Measurements from ENCODE around the gene IRAK1.

The IRAK1 gene

DNA sequence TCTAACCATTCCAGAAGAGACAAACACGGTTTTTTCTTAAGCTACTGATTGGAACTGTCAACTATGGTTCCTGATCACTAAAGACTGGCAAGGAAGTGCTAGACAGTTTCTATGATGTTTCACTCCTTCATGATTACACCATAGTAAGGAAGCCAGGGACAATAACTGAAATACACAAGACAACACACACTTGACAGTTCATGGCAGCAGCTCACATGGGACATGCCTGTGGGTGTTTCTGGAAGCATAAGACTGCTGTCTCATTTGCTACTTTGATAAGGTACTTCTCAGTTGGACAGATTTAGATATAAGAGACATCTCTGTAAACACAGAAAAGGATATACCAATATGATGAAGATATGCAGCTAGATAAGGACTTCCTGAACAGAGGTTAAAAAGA is 8.3 kb upstream of the IRAK1 start:
- Histone ChIP-seq H3K36me3 (replicated peaks) (no peaks in the 10 kb centered on the region), H3K4me3 (ENCODE audit: low read depth, low read length) (no peak overlapping the region), H3K27ac (no peak overlapping the region), H3K27me3 (replicated peaks) (no peaks in the 10 kb centered on the region)
- TF ChIP-seq, protein P1, sequence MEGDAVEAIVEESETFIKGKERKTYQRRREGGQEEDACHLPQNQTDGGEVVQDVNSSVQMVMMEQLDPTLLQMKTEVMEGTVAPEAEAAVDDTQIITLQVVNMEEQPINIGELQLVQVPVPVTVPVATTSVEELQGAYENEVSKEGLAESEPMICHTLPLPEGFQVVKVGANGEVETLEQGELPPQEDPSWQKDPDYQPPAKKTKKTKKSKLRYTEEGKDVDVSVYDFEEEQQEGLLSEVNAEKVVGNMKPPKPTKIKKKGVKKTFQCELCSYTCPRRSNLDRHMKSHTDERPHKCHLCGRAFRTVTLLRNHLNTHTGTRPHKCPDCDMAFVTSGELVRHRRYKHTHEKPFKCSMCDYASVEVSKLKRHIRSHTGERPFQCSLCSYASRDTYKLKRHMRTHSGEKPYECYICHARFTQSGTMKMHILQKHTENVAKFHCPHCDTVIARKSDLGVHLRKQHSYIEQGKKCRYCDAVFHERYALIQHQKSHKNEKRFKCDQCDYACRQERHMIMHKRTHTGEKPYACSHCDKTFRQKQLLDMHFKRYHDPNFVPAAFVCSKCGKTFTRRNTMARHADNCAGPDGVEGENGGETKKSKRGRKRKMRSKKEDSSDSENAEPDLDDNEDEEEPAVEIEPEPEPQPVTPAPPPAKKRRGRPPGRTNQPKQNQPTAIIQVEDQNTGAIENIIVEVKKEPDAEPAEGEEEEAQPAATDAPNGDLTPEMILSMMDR (IDR thresholded peaks at IDR 0.05; ENCODE audit: low read depth, low read length, missing control alignments), result no peak
- in situ Hi-C loops (cut with HindIII; ENCODE audit: low pct_ligation_motif_present, low sequenced_read_pairs), result no loop called here
- no peak for DNase-seq

DNA sequence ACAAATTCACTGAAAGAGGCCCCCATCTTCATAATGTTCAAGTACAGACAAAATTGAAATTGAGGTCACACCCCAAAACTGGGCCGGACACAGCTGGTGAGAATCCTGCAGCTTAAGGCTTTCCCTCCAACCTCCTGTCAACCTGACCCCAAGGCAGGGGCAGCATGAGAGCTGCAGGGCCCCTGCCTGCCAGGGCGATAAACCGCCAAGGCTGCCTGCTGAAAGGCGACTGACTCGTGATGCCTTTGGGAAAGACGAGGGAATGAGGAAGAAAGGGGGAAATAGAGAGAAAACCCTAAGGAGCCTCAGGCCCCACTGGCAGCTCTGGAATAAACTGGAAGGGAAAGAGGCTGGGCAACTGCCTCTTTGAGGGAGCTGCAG is 7.3 kb upstream of the IRAK1 start:
- in situ Hi-C loops (cut with HindIII; ENCODE audit: low pct_ligation_motif_present, low sequenced_read_pairs), result no loop called here
- DNase-seq, result no peak
- Histone ChIP-seq H3K4me3 (ENCODE audit: low read depth, low read length) (no peak overlapping the region), H3K27me3 (replicated peaks) (no peaks in the 10 kb centered on the region), H3K27ac (no peak overlapping the region), H3K36me3 (replicated peaks) (no peaks in the 10 kb centered on the region)
- TF ChIP-seq, protein P1 (IDR thresholded peaks at IDR 0.05; ENCODE audit: low read depth, low read length, missing control alignments), result no peak

DNA sequence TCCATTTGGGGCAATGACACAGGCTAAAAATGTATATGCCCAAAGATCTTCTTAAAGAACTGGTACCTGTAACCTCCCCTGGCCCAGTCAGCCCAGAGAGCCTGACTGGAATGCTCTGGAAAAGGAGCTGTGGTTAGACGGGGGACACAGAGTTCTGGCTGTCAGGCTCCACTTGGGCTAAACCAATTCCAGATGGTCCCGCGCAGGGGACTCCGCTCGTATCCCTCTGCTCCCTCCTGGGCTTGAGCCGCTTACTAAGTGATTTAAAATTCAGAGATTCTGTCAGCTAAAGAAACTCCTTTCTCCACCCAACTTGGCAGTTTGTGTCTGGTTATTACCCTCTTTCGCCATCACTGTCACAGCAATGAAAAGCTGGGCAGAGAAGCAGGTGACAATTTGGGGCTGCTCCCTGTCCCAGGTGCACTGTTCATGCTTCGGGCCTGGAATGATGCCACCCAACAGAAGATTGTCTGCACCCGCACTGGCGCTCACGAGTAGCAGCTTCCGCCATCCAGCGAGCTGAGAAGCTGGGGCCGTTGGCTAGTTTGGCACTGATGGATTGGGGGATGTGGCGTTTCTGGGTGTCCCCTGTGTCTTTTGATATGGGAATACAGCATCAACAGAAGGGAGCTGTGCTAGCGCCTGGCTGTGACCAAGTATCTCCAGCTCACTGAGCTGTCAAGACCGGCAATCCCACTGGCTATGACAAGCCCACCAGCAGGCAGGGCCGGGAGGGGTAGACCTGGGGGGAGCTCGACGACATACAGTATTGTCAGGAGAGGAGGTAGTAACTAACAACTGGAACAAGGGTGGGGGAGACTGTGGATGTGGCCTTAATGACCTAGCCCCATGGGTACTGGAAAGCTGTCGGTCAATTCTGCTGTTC is 6.7 kb upstream of the IRAK1 start:
- Histone ChIP-seq H3K4me3 (ENCODE audit: low read depth, low read length) (no peak overlapping the region), H3K27ac (no peak overlapping the region), H3K27me3 (replicated peaks) (no peaks in the 10 kb centered on the region), H3K36me3 (replicated peaks) (no peaks in the 10 kb centered on the region)
- in situ Hi-C loops (cut with HindIII; ENCODE audit: low pct_ligation_motif_present, low sequenced_read_pairs), result no loop called here
- TF ChIP-seq, protein P1 (IDR thresholded peaks at IDR 0.05; ENCODE audit: low read depth, low read length, missing control alignments), result no peak
- DNase-seq, result no peak

GRCh38 chrX:154025230-154025629 is 5.5 kb upstream of the IRAK1 start:
- Histone ChIP-seq H3K27ac (no peak overlapping the region), H3K36me3 (replicated peaks) (no peaks in the 10 kb centered on the region), H3K27me3 (replicated peaks) (no peaks in the 10 kb centered on the region), H3K4me3 (ENCODE audit: low read depth, low read length) (no peak overlapping the region)
- in situ Hi-C loops (cut with HindIII; ENCODE audit: low pct_ligation_motif_present, low sequenced_read_pairs), result no loop called here
- TF ChIP-seq, protein P1 (IDR thresholded peaks at IDR 0.05; ENCODE audit: low read depth, low read length, missing control alignments), result no peak
- no peak for DNase-seq

GRCh38 chrX:154024271-154024670 is 4.6 kb upstream of the IRAK1 start:
- no peak for DNase-seq
- Histone ChIP-seq H3K27me3 (replicated peaks) (no peaks in the 10 kb centered on the region), H3K4me3 (ENCODE audit: low read depth, low read length) (no peak overlapping the region), H3K36me3 (replicated peaks) (no peaks in the 10 kb centered on the region), H3K27ac (no peak overlapping the region)
- TF ChIP-seq, protein P1 (IDR thresholded peaks at IDR 0.05; ENCODE audit: low read depth, low read length, missing control alignments), result no peak
- in situ Hi-C loops (cut with HindIII; ENCODE audit: low pct_ligation_motif_present, low sequenced_read_pairs), result no loop called here
